Uterus (tissue), 2 donors: ENCODE results near the gene MLIP.

Experiments
- CTCF ChIP-seq, 4 experiments: fragments of 200-600 bp in 2 of 4; fragments of 450-650 bp in 2 of 4; sonication (generic) in 2 of 4; IDR thresholded peaks; one replicate each; pipeline ENCODE4 v1.5.1; 2016 to 2019; ENCODE audit warnings: antibody characterized with exemption in 4 of 4, mild to moderate bottlenecking in 2 of 4, moderate library complexity in 1 of 4
- POLR2A ChIP-seq, 2 donors: fragments of 450-650 bp; IDR thresholded peaks; one replicate each; pipeline ENCODE4 v1.6.1; 2016; ENCODE audit warnings: antibody characterized with exemption in 2 of 2, mild to moderate bottlenecking in 1 of 2, moderate library complexity in 1 of 2

- TF ChIP-seq CTCF (IDR thresholded peaks at IDR 0.05) (no peak), POLR2A (IDR thresholded peaks at IDR 0.05) (no peak)
These were observed 3.7 kb downstream of the MLIP start for GRCh38 chr6:54114991-54115390.
